HepG2 (cell line): ENCODE measurements around the gene FBXO9. TPM values are rescaled to one million over a fixed set of nuclear protein-coding genes. Genes with fewer than 3 reads are reported as not detected.

Source experiments
- BRCA1 ChIP-seq: sonication (generic); formaldehyde crosslinking; IDR thresholded peaks from 2 replicates; pipeline ENCODE4 v1.4.0; 2020; ENCODE audit warnings: missing genetic modification reagents
- CHCHD3 ChIP-seq: sonication (generic); formaldehyde crosslinking; IDR thresholded peaks from 2 replicates; pipeline ENCODE4 v1.8.0; 2022; ENCODE audit warnings: mild to moderate bottlenecking, missing genetic modification reagents, moderate library complexity
- FOSL1 ChIP-seq: sonication (generic); formaldehyde crosslinking; IDR thresholded peaks from 2 replicates; pipeline ENCODE4 v1.9.0; 2021; ENCODE audit warnings: missing genetic modification reagents, borderline replicate concordance
- HDAC1 ChIP-seq: sonication (generic); formaldehyde crosslinking; IDR thresholded peaks from 2 replicates; pipeline ENCODE4 v1.5.1; 2020; ENCODE audit warnings: mild to moderate bottlenecking, missing genetic modification reagents
- IRF2 ChIP-seq: IDR thresholded peaks from 2 replicates; pipeline ENCODE4 v1.6.1; 2018; ENCODE audit warnings: missing genetic modification reagents, missing compliant biosample characterization
- MTF2 ChIP-seq: sonication (generic); formaldehyde crosslinking; IDR thresholded peaks from 2 replicates; pipeline ENCODE4 v1.5.0; 2020; ENCODE audit warnings: missing genetic modification reagents, borderline replicate concordance
- PAWR ChIP-seq: sonication (generic); formaldehyde crosslinking; IDR thresholded peaks from 2 replicates; pipeline ENCODE4 v1.4.0; 2020; ENCODE audit warnings: missing genetic modification reagents, mild to moderate bottlenecking, borderline replicate concordance
- RARG ChIP-seq: sonication (generic); formaldehyde crosslinking; IDR thresholded peaks from 2 replicates; pipeline ENCODE4 v1.4.0; 2020; ENCODE audit warnings: low read depth, mild to moderate bottlenecking, missing genetic modification reagents
- RFX3 ChIP-seq: IDR thresholded peaks from 2 replicates; pipeline ENCODE4 v1.6.1; 2016; ENCODE audit warnings: missing biosample characterization, missing genetic modification reagents
- RFXAP ChIP-seq: sonication (generic); formaldehyde crosslinking; IDR thresholded peaks from 2 replicates; pipeline ENCODE4 v1.4.0; 2020; ENCODE audit warnings: missing genetic modification reagents, borderline replicate concordance
- RXRB ChIP-seq: IDR thresholded peaks from 2 replicates; pipeline ENCODE4 v1.6.1; 2016; ENCODE audit warnings: borderline replicate concordance, missing genetic modification reagents, missing compliant biosample characterization
- SMARCC2 ChIP-seq: fragments of 450-650 bp; IDR thresholded peaks from 2 replicates; pipeline ENCODE4 v1.6.1; 2017; ENCODE audit warnings: antibody characterized with exemption, mild to moderate bottlenecking
- SOX5 ChIP-seq: IDR thresholded peaks from 2 replicates; pipeline ENCODE4 v1.6.1; 2016; ENCODE audit warnings: borderline replicate concordance
- TCF7L2 ChIP-seq: IDR thresholded peaks from 2 replicates; pipeline ENCODE4 v1.6.1; 2011; ENCODE audit warnings: mild to moderate bottlenecking, low read depth, low read length, moderate library complexity
- TGIF2 ChIP-seq: IDR thresholded peaks from 2 replicates; pipeline ENCODE4 v1.6.1; 2016; ENCODE audit warnings: control low read depth, missing compliant biosample characterization
- ZBTB21 ChIP-seq: sonication (generic); formaldehyde crosslinking; IDR thresholded peaks from 2 replicates; pipeline ENCODE4 v1.4.0; 2020; ENCODE audit warnings: missing genetic modification reagents
- ZBTB8A ChIP-seq: sonication (generic); formaldehyde crosslinking; IDR thresholded peaks from 2 replicates; pipeline ENCODE4 v1.4.0; 2020; ENCODE audit warnings: mild to moderate bottlenecking, low read depth, missing genetic modification reagents, borderline replicate concordance
- ZNF18 ChIP-seq: sonication (generic); formaldehyde crosslinking; IDR thresholded peaks from 2 replicates; pipeline ENCODE4 v1.8.0; 2022; ENCODE audit warnings: mild to moderate bottlenecking, missing genetic modification reagents; ENCODE audit not compliant: insufficient replicate concordance
- ZNF224 ChIP-seq: sonication (generic); formaldehyde crosslinking; IDR thresholded peaks from 2 replicates; pipeline ENCODE4 v1.5.0; 2020; ENCODE audit warnings: mild to moderate bottlenecking, missing genetic modification reagents
- ZNF768 ChIP-seq: sonication (generic); formaldehyde crosslinking; IDR thresholded peaks from 2 replicates; pipeline ENCODE4 v1.4.0; 2020; ENCODE audit warnings: missing genetic modification reagents
- polyA plus RNA-seq, 8 experiments: library from polyadenylated mRNA; depleted of rRNA in 3 of 8; stranded (reverse) in 7 of 8; unstranded in 1 of 8; fragments of >200 nt; fragmentation: Illumina TruSeq in 4 of 8; extraction: Trizol in 4 of 8; gene quantifications; 2 replicates each; pipeline versions ENCODE4 v1.2.1 to v1.2.3, GENCODE V29; 2011 to 2016; ENCODE audit warnings: low read depth in 4 of 8, missing spikeins in 1 of 8, mixed read lengths in 1 of 8; ENCODE audit not compliant: insufficient read depth in 1 of 8
- total RNA-seq, 5 experiments: library from RNA; depleted of rRNA; stranded (reverse); fragments of >200 nt; fragmentation: Illumina TruSeq; extraction: Trizol; gene quantifications; 2 replicates each; pipeline ENCODE4 v1.2.3, GENCODE V29; 2016; ENCODE audit warnings: low read depth in 1 of 5
- TF ChIP-seq, protein P1 (sequence below): sonication (generic); formaldehyde crosslinking; IDR thresholded peaks from 2 replicates; pipeline ENCODE4 v1.4.0; 2020; ENCODE audit warnings: missing genetic modification reagents, borderline replicate concordance
- TF ChIP-seq, protein P2 (sequence below): sonication (generic); formaldehyde crosslinking; IDR thresholded peaks from 2 replicates; pipeline ENCODE4 v1.5.0; 2020; ENCODE audit warnings: missing genetic modification reagents
- TF ChIP-seq, protein P3 (sequence below): sonication (generic); formaldehyde crosslinking; conservative IDR thresholded peaks from 2 replicates; pipeline ENCODE4 v1.4.0; 2020; ENCODE audit warnings: missing genetic modification reagents

The FBXO9 gene
- total and polyA plus RNA-seq, 2 of the 13 experiments (the other 11 are each of a cell fraction or from before 2014, with no cell fraction given) = 64.3 to 98.4 TPM

GRCh38 chr6:53134601-53135235 is 69.5 kb downstream of the FBXO9 start (continued):
- TF ChIP-seq IRF2 (CRISPR knock-in tag) (peak; percentile 75), BRCA1 (no peak), ZBTB21 (CRISPR knock-in tag) (peak; percentile 31; the same call in 1 of the 2 replicates), HDAC1 (CRISPR knock-in tag) (peak; percentile 88), ZBTB8A (CRISPR knock-in tag) (no peak), RFXAP (CRISPR knock-in tag) (peak; percentile 79), SMARCC2 (no peak), ZNF18 (CRISPR knock-in tag) (no peak), TGIF2 (CRISPR knock-in tag) (0 out of 2 replicates have a peak, but pooled peaks have one; percentile 60), TCF7L2 (peak; percentile 98), MTF2 (CRISPR knock-in tag) (no peak), RXRB (CRISPR knock-in tag) (peak; percentile 91), RARG (CRISPR knock-in tag) (no peak), SOX5 (CRISPR knock-in tag) (peak; percentile 99), ZNF768 (CRISPR knock-in tag) (peak; percentile 49; the same call in 1 of the 2 replicates), FOSL1 (CRISPR knock-in tag) (peak; percentile 49; the same call in 1 of the 2 replicates), PAWR (CRISPR knock-in tag) (no peak), ZNF224 (CRISPR knock-in tag) (no peak), RFX3 (CRISPR knock-in tag) (peak; percentile 36; the same call in 1 of the 2 replicates), CHCHD3 (CRISPR knock-in tag) (no peak)
- TF ChIP-seq, protein P1, sequence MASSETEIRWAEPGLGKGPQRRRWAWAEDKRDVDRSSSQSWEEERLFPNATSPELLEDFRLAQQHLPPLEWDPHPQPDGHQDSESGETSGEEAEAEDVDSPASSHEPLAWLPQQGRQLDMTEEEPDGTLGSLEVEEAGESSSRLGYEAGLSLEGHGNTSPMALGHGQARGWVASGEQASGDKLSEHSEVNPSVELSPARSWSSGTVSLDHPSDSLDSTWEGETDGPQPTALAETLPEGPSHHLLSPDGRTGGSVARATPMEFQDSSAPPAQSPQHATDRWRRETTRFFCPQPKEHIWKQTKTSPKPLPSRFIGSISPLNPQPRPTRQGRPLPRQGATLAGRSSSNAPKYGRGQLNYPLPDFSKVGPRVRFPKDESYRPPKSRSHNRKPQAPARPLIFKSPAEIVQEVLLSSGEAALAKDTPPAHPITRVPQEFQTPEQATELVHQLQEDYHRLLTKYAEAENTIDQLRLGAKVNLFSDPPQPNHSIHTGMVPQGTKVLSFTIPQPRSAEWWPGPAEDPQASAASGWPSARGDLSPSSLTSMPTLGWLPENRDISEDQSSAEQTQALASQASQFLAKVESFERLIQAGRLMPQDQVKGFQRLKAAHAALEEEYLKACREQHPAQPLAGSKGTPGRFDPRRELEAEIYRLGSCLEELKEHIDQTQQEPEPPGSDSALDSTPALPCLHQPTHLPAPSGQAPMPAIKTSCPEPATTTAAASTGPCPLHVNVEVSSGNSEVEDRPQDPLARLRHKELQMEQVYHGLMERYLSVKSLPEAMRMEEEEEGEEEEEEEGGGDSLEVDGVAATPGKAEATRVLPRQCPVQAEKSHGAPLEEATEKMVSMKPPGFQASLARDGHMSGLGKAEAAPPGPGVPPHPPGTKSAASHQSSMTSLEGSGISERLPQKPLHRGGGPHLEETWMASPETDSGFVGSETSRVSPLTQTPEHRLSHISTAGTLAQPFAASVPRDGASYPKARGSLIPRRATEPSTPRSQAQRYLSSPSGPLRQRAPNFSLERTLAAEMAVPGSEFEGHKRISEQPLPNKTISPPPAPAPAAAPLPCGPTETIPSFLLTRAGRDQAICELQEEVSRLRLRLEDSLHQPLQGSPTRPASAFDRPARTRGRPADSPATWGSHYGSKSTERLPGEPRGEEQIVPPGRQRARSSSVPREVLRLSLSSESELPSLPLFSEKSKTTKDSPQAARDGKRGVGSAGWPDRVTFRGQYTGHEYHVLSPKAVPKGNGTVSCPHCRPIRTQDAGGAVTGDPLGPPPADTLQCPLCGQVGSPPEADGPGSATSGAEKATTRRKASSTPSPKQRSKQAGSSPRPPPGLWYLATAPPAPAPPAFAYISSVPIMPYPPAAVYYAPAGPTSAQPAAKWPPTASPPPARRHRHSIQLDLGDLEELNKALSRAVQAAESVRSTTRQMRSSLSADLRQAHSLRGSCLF (CRISPR knock-in tag) = no peak
- TF ChIP-seq, protein P2, sequence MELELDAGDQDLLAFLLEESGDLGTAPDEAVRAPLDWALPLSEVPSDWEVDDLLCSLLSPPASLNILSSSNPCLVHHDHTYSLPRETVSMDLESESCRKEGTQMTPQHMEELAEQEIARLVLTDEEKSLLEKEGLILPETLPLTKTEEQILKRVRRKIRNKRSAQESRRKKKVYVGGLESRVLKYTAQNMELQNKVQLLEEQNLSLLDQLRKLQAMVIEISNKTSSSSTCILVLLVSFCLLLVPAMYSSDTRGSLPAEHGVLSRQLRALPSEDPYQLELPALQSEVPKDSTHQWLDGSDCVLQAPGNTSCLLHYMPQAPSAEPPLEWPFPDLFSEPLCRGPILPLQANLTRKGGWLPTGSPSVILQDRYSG (CRISPR knock-in tag) = no peak
- TF ChIP-seq, protein P3, sequence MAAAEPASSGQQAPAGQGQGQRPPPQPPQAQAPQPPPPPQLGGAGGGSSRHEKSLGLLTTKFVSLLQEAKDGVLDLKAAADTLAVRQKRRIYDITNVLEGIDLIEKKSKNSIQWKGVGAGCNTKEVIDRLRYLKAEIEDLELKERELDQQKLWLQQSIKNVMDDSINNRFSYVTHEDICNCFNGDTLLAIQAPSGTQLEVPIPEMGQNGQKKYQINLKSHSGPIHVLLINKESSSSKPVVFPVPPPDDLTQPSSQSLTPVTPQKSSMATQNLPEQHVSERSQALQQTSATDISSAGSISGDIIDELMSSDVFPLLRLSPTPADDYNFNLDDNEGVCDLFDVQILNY (CRISPR knock-in tag) = no peak
